Measurements from ENCODE around the gene KAT5.

GRCh38 chr11:65714433-65714832 lies 2.4 kb downstream of the KAT5 start:
- TF ChIP-seq, protein P1, sequence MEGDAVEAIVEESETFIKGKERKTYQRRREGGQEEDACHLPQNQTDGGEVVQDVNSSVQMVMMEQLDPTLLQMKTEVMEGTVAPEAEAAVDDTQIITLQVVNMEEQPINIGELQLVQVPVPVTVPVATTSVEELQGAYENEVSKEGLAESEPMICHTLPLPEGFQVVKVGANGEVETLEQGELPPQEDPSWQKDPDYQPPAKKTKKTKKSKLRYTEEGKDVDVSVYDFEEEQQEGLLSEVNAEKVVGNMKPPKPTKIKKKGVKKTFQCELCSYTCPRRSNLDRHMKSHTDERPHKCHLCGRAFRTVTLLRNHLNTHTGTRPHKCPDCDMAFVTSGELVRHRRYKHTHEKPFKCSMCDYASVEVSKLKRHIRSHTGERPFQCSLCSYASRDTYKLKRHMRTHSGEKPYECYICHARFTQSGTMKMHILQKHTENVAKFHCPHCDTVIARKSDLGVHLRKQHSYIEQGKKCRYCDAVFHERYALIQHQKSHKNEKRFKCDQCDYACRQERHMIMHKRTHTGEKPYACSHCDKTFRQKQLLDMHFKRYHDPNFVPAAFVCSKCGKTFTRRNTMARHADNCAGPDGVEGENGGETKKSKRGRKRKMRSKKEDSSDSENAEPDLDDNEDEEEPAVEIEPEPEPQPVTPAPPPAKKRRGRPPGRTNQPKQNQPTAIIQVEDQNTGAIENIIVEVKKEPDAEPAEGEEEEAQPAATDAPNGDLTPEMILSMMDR (conservative IDR thresholded peaks at IDR 0.05; ENCODE audit: low read depth in 2 of 2): no peak
- 0 out of 2 replicates have a peak, but pooled peaks have one; percentile 19 for TF ChIP-seq POLR2AphosphoS5 (IDR thresholded peaks at IDR 0.05; ENCODE audit: low read depth)
- no peak for TF ChIP-seq EZH2 (IDR thresholded peaks at IDR 0.05; ENCODE audit: low read depth, unreplicated experiment)
- no peak for TF ChIP-seq CREB1 (CRISPR knock-in tag; IDR thresholded peaks at IDR 0.05; ENCODE audit: low read depth)
- TF ChIP-seq EZH2phosphoT487 (IDR thresholded peaks at IDR 0.05; ENCODE audit: unreplicated experiment): no peak
- TF ChIP-seq ZNF114 (CRISPR knock-in tag; IDR thresholded peaks at IDR 0.05): no peak
- TF ChIP-seq, protein P2, sequence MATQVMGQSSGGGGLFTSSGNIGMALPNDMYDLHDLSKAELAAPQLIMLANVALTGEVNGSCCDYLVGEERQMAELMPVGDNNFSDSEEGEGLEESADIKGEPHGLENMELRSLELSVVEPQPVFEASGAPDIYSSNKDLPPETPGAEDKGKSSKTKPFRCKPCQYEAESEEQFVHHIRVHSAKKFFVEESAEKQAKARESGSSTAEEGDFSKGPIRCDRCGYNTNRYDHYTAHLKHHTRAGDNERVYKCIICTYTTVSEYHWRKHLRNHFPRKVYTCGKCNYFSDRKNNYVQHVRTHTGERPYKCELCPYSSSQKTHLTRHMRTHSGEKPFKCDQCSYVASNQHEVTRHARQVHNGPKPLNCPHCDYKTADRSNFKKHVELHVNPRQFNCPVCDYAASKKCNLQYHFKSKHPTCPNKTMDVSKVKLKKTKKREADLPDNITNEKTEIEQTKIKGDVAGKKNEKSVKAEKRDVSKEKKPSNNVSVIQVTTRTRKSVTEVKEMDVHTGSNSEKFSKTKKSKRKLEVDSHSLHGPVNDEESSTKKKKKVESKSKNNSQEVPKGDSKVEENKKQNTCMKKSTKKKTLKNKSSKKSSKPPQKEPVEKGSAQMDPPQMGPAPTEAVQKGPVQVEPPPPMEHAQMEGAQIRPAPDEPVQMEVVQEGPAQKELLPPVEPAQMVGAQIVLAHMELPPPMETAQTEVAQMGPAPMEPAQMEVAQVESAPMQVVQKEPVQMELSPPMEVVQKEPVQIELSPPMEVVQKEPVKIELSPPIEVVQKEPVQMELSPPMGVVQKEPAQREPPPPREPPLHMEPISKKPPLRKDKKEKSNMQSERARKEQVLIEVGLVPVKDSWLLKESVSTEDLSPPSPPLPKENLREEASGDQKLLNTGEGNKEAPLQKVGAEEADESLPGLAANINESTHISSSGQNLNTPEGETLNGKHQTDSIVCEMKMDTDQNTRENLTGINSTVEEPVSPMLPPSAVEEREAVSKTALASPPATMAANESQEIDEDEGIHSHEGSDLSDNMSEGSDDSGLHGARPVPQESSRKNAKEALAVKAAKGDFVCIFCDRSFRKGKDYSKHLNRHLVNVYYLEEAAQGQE (IDR thresholded peaks at IDR 0.05; ENCODE audit: unreplicated experiment): no peak
- TF ChIP-seq ZNF331 (CRISPR knock-in tag; IDR thresholded peaks at IDR 0.05; ENCODE audit: low read depth): no peak
- TF ChIP-seq, protein P3, sequence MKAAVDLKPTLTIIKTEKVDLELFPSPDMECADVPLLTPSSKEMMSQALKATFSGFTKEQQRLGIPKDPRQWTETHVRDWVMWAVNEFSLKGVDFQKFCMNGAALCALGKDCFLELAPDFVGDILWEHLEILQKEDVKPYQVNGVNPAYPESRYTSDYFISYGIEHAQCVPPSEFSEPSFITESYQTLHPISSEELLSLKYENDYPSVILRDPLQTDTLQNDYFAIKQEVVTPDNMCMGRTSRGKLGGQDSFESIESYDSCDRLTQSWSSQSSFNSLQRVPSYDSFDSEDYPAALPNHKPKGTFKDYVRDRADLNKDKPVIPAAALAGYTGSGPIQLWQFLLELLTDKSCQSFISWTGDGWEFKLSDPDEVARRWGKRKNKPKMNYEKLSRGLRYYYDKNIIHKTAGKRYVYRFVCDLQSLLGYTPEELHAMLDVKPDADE (IDR thresholded peaks at IDR 0.05): no peak
- TF ChIP-seq JUNB (IDR thresholded peaks at IDR 0.05; ENCODE audit: unreplicated experiment): no peak
- no peak for TF ChIP-seq ZNF462 (CRISPR knock-in tag; IDR thresholded peaks at IDR 0.05)
- TF ChIP-seq STAT1 (IDR thresholded peaks at IDR 0.05; ENCODE audit: unreplicated experiment): no peak
- TF ChIP-seq NANOG (IDR thresholded peaks at IDR 0.05; ENCODE audit: borderline replicate concordance): no peak

Data from GM23338 (cell line).